ENCODE results near the gene ZNF516. TPM values are rescaled to one million over a fixed set of nuclear protein-coding genes. Genes with fewer than 3 reads are reported as not detected.

ZNF516 gene
- total and polyA plus RNA-seq, 2 of the 13 experiments (the other 11 are each of a cell fraction or from before 2014, with no cell fraction given), result 16.6 to 18.7 TPM

DNA sequence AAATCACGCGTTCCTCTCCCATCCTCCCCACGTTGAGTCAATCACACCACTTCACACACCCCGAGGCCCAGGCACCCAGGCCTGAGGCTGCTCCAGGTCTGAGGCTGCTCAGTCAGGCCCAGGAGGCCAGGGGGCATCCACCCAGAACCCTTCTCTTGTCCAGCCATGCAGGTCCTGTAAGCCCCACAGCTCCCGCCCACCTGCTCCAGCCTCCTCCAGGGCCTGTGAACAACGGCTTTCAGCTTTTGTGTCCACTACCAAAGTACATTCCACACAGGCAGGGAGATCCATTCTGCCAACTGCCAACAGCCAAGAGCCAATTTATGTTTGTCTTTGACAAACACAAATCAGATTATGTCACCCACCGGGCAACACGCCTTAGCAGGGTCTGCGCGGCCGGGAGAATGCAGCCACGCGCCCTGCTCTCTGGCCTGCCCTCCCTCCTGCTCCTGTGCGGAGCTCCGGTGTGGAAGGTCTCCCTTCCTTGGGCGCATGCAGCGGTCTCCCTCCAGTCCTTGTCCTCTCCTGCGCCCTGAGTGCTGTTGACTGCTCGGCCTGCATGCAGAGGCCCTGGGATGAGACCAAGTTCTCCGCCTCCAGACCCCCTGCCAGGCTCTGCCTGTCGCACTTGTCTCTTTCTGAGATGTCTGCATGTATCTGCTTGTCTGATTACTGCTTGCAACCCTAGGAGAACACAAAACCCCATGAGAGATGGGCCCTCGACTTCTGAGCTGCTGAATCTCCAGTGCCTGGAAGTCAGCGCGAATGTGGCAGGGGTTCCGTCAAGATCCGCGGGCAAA, 146.6 kb downstream of the ZNF516 start (continued):
- peak; percentile 49; the same call in 1 of the 2 replicates for TF ChIP-seq ZGPAT (CRISPR knock-in tag; IDR thresholded peaks at IDR 0.05)
- peak; percentile 67; the same call in 1 of the 2 replicates for TF ChIP-seq ZNF800 (CRISPR knock-in tag; IDR thresholded peaks at IDR 0.05)
- TF ChIP-seq MEF2D (CRISPR knock-in tag; IDR thresholded peaks at IDR 0.05), result no peak
- no peak for TF ChIP-seq ZNF768 (CRISPR knock-in tag; IDR thresholded peaks at IDR 0.05)
- no peak for TF ChIP-seq FOXA1 (IDR thresholded peaks at IDR 0.05)
- peak; percentile 42; the same call in 1 of the 2 replicates for TF ChIP-seq FOXA1 (CRISPR knock-in tag; IDR thresholded peaks at IDR 0.05)
- no peak for TF ChIP-seq ZNF660 (CRISPR knock-in tag; IDR thresholded peaks at IDR 0.05; ENCODE audit: borderline replicate concordance, low read depth)
- TF ChIP-seq SOX5 (CRISPR knock-in tag; IDR thresholded peaks at IDR 0.05; ENCODE audit: borderline replicate concordance), result no peak
- peak; percentile 52; the same call in 1 of the 2 replicates for TF ChIP-seq ZNF644 (CRISPR knock-in tag; IDR thresholded peaks at IDR 0.05; ENCODE audit: low read depth)
- TF ChIP-seq NR2F1 (CRISPR knock-in tag; IDR thresholded peaks at IDR 0.05), result no peak
- TF ChIP-seq ZFP37 (CRISPR knock-in tag; IDR thresholded peaks at IDR 0.05; ENCODE audit: borderline replicate concordance), result no peak
- TF ChIP-seq ZNF7 (CRISPR knock-in tag; IDR thresholded peaks at IDR 0.05), result no peak
- TF ChIP-seq ZMAT5 (CRISPR knock-in tag; IDR thresholded peaks at IDR 0.05; ENCODE audit: borderline replicate concordance, low read depth), result no peak
- no peak for TF ChIP-seq HDAC6 (IDR thresholded peaks at IDR 0.05; ENCODE audit: low read depth, low read length)
- no peak for TF ChIP-seq ZNF850 (CRISPR knock-in tag; conservative IDR thresholded peaks at IDR 0.05)
- TF ChIP-seq HNRNPH1 (optimal IDR thresholded peaks at IDR 0.05; ENCODE audit: low read depth, low read length), result no peak
- TF ChIP-seq ZNF713 (CRISPR knock-in tag; IDR thresholded peaks at IDR 0.05), result no peak
- no peak for TF ChIP-seq RBFOX2 (IDR thresholded peaks at IDR 0.05; ENCODE audit: low read depth, low read length)
- no peak for TF ChIP-seq RBM39 (IDR thresholded peaks at IDR 0.05; ENCODE audit: low read depth, low read length, poor library complexity, severe bottlenecking)
- TF ChIP-seq HHEX (CRISPR knock-in tag; IDR thresholded peaks at IDR 0.05), result no peak
- no peak for TF ChIP-seq CC2D1A (CRISPR knock-in tag; IDR thresholded peaks at IDR 0.05)
- TF ChIP-seq SATB2 (CRISPR knock-in tag; IDR thresholded peaks at IDR 0.05), result no peak
- TF ChIP-seq, protein P1, sequence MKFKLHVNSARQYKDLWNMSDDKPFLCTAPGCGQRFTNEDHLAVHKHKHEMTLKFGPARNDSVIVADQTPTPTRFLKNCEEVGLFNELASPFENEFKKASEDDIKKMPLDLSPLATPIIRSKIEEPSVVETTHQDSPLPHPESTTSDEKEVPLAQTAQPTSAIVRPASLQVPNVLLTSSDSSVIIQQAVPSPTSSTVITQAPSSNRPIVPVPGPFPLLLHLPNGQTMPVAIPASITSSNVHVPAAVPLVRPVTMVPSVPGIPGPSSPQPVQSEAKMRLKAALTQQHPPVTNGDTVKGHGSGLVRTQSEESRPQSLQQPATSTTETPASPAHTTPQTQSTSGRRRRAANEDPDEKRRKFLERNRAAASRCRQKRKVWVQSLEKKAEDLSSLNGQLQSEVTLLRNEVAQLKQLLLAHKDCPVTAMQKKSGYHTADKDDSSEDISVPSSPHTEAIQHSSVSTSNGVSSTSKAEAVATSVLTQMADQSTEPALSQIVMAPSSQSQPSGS (CRISPR knock-in tag; IDR thresholded peaks at IDR 0.05), result peak; percentile 50; the same call in 1 of the 2 replicates
- TF ChIP-seq, protein P2, sequence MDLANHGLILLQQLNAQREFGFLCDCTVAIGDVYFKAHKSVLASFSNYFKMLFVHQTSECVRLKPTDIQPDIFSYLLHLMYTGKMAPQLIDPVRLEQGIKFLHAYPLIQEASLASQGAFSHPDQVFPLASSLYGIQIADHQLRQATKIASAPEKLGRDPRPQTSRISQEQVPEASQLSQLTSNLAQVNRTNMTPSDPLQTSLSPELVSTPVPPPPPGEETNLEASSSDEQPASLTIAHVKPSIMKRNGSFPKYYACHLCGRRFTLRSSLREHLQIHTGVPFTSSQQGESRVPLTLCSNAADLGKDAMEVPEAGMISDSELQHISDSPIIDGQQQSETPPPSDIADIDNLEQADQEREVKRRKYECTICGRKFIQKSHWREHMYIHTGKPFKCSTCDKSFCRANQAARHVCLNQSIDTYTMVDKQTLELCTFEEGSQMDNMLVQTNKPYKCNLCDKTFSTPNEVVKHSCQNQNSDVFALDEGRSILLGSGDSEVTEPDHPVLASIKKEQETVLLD (CRISPR knock-in tag; IDR thresholded peaks at IDR 0.05; ENCODE audit: low read depth), result no peak
